ENCODE data around the gene PTS. TPM values are rescaled to one million over a fixed set of nuclear protein-coding genes. Genes with fewer than 3 reads are reported as not detected.

PTS gene
- total and polyA plus RNA-seq, 9 of the 15 experiments (the other 6 are each of a cell fraction or from before 2014, with no cell fraction given) = 27.1 to 72.7 (median 41.1) TPM

DNA sequence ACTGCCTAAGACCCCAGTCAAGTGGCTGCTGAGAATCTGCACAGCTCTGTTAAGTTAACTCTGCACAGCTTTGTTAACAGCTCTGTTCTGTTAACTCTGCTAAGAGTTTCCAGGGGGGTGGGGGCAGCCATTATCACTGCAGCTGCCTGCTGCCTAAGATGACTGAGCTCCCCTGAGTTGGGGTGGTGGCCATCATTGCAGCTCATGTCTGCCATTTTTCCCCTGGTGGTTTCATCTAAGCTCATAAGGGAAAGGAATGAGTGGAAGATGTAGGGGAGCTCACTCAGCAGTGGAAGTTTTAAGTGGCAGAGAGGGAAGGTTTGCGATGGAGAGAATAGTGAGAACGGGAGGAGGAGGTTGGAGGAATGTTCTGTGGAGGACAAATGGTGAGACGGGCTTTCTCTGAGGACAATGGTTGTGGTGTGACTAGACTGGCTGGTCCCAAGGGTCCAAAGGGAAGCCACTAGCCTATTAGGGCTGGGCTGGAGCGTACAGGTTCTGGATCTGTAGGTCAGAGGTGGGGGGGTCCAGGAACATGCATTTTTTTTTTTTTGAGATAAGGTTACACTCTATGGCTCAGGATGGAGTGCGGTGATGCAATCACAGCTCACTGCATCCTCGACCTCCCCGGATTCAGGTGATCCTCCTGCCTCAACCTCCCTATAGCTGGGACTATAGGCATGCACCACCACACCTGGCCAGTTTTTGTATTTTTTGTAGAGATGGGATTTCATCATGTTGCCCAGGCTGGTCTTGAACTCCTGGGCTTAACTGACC is 48.0 kb downstream of the PTS start:
- H3K9me1 ChIP-seq (ENCODE audit: control insufficient read depth, insufficient read depth, low read length) = no peaks in the 10 kb centered on the region
- H3K9ac ChIP-seq (ENCODE audit: insufficient read depth in 1 of 2, low read depth in 2 of 2, low read length in 2 of 2) = no peak overlapping the region
- FAIRE-seq (peak; percentile 75), DNase-seq (ENCODE audit: extremely low read depth in 1 of 4, low spot score in 3 of 4) (peak in 2 of 4 experiments; percentile 45 to 60), ATAC-seq (peak; percentile 72)
- WGBS (ENCODE audit: insufficient coverage, low coverage, missing lambda C conversion rate) = 33% methylated on average over 7 of the region's 7 CpGs
- no peak overlapping the region for H3K27ac ChIP-seq (ENCODE audit: extremely low read depth, low read depth, low read length)
- intact Hi-C loops (cut with micrococcal nuclease) (no loop called here), in situ Hi-C loops (cut with MboI) (no loop called here)
- BruUV-seq (replicated peaks) = no TSS peak
- H3K79me2 ChIP-seq (ENCODE audit: control insufficient read depth, insufficient read depth, low read length) = no peaks in the 10 kb centered on the region
- peaks cover 2 to 17% of the 10 kb centered on the region in 2 experiments; a peak in 4 of 5 replicates for H3K4me1 ChIP-seq (replicated peaks in 1 of 2; ENCODE audit: control insufficient read depth in 2 of 2, insufficient read depth in 2 of 2, low read length in 2 of 2)
- no peak overlapping the region for H3K4me2 ChIP-seq (ENCODE audit: insufficient read depth, low read length)
- no peaks in the 10 kb centered on the region for H3K27me3 ChIP-seq (ENCODE audit: control insufficient read depth in 2 of 2, insufficient read depth in 2 of 2, low read length in 2 of 2)
- H3K36me3 ChIP-seq (ENCODE audit: control insufficient read depth, insufficient read depth, low read length) = no peaks in the 10 kb centered on the region
- POLR2A ChIA-PET = interaction anchor here (0.6 to 1.1 kb wide), 2 partner anchors 14 to 22 kb away, joined by 4 to 6 read pairs; no protein-coding TSS in a partner anchor
- H3K4me3 ChIP-seq = no peak overlapping the region
- H2AFZ ChIP-seq (ENCODE audit: low read depth, low read length) = no peak overlapping the region
- H3K9me3 ChIP-seq (replicated peaks; ENCODE audit: control insufficient read depth, insufficient read depth, low read depth, low read length) = no peaks in the 10 kb centered on the region
- no peaks in the 10 kb centered on the region for H4K20me1 ChIP-seq (replicated peaks; ENCODE audit: control insufficient read depth, insufficient read depth, low read length)
- CTCF ChIA-PET (ENCODE audit: low intra/inter-chr PET ratio) = interaction anchor here (1.2 kb wide), 1 partner anchor 9 kb away, joined by 3 read pairs; no protein-coding TSS in a partner anchor
- no peak for TF ChIP-seq NCOR1 (IDR thresholded peaks at IDR 0.05)
- no peak for TF ChIP-seq CEBPG (CRISPR knock-in tag; IDR thresholded peaks at IDR 0.05)
- peak; percentile 30 to 44; a peak in 2 of 4 replicates for TF ChIP-seq CEBPG (tag; conservative IDR thresholded peaks at IDR 0.05 in 1 of 2, IDR thresholded peaks at IDR 0.05 in 1 of 2)
- TF ChIP-seq, protein P1, sequence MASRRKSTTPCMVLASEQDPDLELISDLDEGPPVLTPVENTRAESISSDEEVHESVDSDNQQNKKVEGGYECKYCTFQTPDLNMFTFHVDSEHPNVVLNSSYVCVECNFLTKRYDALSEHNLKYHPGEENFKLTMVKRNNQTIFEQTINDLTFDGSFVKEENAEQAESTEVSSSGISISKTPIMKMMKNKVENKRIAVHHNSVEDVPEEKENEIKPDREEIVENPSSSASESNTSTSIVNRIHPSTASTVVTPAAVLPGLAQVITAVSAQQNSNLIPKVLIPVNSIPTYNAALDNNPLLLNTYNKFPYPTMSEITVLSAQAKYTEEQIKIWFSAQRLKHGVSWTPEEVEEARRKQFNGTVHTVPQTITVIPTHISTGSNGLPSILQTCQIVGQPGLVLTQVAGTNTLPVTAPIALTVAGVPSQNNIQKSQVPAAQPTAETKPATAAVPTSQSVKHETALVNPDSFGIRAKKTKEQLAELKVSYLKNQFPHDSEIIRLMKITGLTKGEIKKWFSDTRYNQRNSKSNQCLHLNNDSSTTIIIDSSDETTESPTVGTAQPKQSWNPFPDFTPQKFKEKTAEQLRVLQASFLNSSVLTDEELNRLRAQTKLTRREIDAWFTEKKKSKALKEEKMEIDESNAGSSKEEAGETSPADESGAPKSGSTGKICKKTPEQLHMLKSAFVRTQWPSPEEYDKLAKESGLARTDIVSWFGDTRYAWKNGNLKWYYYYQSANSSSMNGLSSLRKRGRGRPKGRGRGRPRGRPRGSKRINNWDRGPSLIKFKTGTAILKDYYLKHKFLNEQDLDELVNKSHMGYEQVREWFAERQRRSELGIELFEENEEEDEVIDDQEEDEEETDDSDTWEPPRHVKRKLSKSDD (conservative IDR thresholded peaks at IDR 0.05; ENCODE audit: low read length) = no peak
- TF ChIP-seq, protein P2, sequence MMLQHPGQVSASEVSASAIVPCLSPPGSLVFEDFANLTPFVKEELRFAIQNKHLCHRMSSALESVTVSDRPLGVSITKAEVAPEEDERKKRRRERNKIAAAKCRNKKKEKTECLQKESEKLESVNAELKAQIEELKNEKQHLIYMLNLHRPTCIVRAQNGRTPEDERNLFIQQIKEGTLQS (IDR thresholded peaks at IDR 0.05) = peak; percentile 64
- TF ChIP-seq, protein P2 (CRISPR knock-in tag; conservative IDR thresholded peaks at IDR 0.05) = no peak
- TF ChIP-seq YY1 (IDR thresholded peaks at IDR 0.05; ENCODE audit: borderline replicate concordance in 1 of 3, control insufficient read depth in 1 of 3, extremely low read depth in 1 of 3, insufficient read depth in 3 of 3, insufficient read length in 1 of 3, insufficient replicate concordance in 2 of 3, low read depth in 1 of 3, low read length in 2 of 3) = peak in 2 of 3 experiments; percentile 53 to 83
- TF ChIP-seq CEBPB (tag; IDR thresholded peaks at IDR 0.05) = peak; percentile 52; the same call in 1 of the 2 replicates
- TF ChIP-seq FOXK1 (CRISPR knock-in tag; IDR thresholded peaks at IDR 0.05; ENCODE audit: borderline replicate concordance) = no peak
- no peak for TF ChIP-seq SREBF2 (CRISPR knock-in tag; IDR thresholded peaks at IDR 0.05)
- TF ChIP-seq ZNF77 (CRISPR knock-in tag; IDR thresholded peaks at IDR 0.05) = no peak
- TF ChIP-seq, protein P3, sequence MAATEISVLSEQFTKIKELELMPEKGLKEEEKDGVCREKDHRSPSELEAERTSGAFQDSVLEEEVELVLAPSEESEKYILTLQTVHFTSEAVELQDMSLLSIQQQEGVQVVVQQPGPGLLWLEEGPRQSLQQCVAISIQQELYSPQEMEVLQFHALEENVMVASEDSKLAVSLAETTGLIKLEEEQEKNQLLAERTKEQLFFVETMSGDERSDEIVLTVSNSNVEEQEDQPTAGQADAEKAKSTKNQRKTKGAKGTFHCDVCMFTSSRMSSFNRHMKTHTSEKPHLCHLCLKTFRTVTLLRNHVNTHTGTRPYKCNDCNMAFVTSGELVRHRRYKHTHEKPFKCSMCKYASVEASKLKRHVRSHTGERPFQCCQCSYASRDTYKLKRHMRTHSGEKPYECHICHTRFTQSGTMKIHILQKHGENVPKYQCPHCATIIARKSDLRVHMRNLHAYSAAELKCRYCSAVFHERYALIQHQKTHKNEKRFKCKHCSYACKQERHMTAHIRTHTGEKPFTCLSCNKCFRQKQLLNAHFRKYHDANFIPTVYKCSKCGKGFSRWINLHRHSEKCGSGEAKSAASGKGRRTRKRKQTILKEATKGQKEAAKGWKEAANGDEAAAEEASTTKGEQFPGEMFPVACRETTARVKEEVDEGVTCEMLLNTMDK (IDR thresholded peaks at IDR 0.05; ENCODE audit: borderline replicate concordance, insufficient read depth, low read depth, low read length, poor library complexity, severe bottlenecking) = no peak

Data from K562 (cell line).